ENCODE data around the gene BPI. TPM values are rescaled to one million over a fixed set of nuclear protein-coding genes. Genes with fewer than 3 reads are reported as not detected.

BPI gene
- total RNA-seq, 1 experiment from 2014 or later: not detected

DNA sequence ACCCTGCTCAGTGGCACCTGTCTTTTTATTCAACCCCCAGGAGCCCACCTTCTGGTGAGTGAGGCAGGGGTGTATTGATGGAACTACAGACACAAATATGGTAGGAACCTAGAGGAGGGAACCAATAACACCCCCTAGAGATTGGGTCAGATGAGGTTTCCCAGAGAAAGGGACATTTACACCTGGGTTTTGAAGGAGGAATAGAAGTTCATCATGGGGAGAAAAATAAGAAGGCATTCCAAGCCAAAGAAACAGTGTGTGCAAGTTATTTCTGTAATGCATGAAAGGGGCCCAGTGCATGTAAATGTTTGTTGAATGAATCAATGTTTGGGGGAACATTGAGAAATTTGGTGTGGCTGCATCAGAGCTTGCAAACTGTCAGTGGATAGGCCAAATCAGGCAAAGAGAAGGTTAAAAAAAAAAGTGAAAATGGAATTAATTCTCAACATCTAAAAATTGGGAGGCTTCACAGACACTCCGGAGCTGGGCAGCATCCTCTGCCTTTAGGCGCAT lies 32.3 kb upstream of the BPI start:
- Histone ChIP-seq H3K4me1 (ENCODE audit: control insufficient read depth, insufficient read depth, low read length) (peaks cover 8% of the 10 kb centered on the region), H3K4me3 (ENCODE audit: low read depth in 2 of 2, low read length in 2 of 2) (no peak overlapping the region), H3K9me3 (ENCODE audit: control insufficient read depth, insufficient read depth, low read depth, low read length) (no peaks in the 10 kb centered on the region), H3K27me3 (ENCODE audit: control insufficient read depth, insufficient read depth, low read length) (no peaks in the 10 kb centered on the region), H3K36me3 (ENCODE audit: control insufficient read depth, insufficient read depth, low read length) (no peaks in the 10 kb centered on the region), H3K27ac (ENCODE audit: low read length) (no peak overlapping the region)
- DNase-seq (ENCODE audit: low read depth, low spot score): no peak
- ATAC-seq: no peak
- in situ Hi-C loops (cut with HindIII; ENCODE audit: low pct_unique_long_range_greater_than_20kb, low sequenced_read_pairs): no loop called here
- TF ChIP-seq, protein P1, sequence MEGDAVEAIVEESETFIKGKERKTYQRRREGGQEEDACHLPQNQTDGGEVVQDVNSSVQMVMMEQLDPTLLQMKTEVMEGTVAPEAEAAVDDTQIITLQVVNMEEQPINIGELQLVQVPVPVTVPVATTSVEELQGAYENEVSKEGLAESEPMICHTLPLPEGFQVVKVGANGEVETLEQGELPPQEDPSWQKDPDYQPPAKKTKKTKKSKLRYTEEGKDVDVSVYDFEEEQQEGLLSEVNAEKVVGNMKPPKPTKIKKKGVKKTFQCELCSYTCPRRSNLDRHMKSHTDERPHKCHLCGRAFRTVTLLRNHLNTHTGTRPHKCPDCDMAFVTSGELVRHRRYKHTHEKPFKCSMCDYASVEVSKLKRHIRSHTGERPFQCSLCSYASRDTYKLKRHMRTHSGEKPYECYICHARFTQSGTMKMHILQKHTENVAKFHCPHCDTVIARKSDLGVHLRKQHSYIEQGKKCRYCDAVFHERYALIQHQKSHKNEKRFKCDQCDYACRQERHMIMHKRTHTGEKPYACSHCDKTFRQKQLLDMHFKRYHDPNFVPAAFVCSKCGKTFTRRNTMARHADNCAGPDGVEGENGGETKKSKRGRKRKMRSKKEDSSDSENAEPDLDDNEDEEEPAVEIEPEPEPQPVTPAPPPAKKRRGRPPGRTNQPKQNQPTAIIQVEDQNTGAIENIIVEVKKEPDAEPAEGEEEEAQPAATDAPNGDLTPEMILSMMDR (IDR thresholded peaks at IDR 0.05): no peak
- no peak for TF ChIP-seq SIN3A (IDR thresholded peaks at IDR 0.05; ENCODE audit: borderline replicate concordance, insufficient read depth, low read depth, low read length)
- TF ChIP-seq, protein P2, sequence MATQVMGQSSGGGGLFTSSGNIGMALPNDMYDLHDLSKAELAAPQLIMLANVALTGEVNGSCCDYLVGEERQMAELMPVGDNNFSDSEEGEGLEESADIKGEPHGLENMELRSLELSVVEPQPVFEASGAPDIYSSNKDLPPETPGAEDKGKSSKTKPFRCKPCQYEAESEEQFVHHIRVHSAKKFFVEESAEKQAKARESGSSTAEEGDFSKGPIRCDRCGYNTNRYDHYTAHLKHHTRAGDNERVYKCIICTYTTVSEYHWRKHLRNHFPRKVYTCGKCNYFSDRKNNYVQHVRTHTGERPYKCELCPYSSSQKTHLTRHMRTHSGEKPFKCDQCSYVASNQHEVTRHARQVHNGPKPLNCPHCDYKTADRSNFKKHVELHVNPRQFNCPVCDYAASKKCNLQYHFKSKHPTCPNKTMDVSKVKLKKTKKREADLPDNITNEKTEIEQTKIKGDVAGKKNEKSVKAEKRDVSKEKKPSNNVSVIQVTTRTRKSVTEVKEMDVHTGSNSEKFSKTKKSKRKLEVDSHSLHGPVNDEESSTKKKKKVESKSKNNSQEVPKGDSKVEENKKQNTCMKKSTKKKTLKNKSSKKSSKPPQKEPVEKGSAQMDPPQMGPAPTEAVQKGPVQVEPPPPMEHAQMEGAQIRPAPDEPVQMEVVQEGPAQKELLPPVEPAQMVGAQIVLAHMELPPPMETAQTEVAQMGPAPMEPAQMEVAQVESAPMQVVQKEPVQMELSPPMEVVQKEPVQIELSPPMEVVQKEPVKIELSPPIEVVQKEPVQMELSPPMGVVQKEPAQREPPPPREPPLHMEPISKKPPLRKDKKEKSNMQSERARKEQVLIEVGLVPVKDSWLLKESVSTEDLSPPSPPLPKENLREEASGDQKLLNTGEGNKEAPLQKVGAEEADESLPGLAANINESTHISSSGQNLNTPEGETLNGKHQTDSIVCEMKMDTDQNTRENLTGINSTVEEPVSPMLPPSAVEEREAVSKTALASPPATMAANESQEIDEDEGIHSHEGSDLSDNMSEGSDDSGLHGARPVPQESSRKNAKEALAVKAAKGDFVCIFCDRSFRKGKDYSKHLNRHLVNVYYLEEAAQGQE (IDR thresholded peaks at IDR 0.05; ENCODE audit: insufficient read depth in 1 of 2, low read depth in 2 of 2, low read length in 1 of 2): no peak
- TF ChIP-seq POLR2AphosphoS5 (IDR thresholded peaks at IDR 0.05; ENCODE audit: low read depth, low read length): no peak
- TF ChIP-seq TCF7L2 (IDR thresholded peaks at IDR 0.05; ENCODE audit: low read depth, low read length): no peak
- intact Hi-C loops (cut with micrococcal nuclease; ENCODE audit: unreplicated experiment): no loop called here
- no TSS peak for BruUV-seq (replicated peaks)
- POLR2A ChIA-PET: interaction anchor here (0.6 kb wide), 1 partner anchor 31 kb away, joined by 3 read pairs; no protein-coding TSS in a partner anchor
- CTCF ChIA-PET: no interaction called here

DNA sequence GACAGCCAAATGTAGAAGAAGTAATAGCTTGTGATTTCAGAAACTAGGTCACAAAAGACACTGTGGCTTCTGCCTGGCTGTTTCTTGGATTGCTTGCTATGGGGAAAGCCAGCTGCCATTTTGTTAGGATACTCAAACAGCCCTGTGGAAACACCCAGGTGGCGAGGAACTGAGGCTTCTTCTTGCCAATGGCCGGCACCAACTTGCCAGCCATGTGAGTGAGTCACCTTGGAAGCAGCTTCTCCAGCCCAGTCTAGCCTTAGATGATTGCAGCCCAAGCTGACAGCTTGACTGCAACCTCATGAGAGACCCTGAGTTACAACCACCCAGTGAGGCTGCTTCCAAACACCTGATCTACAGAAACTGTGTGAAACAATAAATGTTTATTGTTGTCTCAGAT lies 31.6 kb upstream of the BPI start:
- no peaks in the 10 kb centered on the region for H3K9me3 ChIP-seq (ENCODE audit: control insufficient read depth, insufficient read depth, low read depth, low read length)
- H3K36me3 ChIP-seq (ENCODE audit: control insufficient read depth, insufficient read depth, low read length): no peaks in the 10 kb centered on the region
- H3K27ac ChIP-seq (ENCODE audit: low read length): no peak overlapping the region
- ATAC-seq: no peak
- DNase-seq (ENCODE audit: low read depth, low spot score): no peak
- BruUV-seq (replicated peaks): no TSS peak
- intact Hi-C loops (cut with micrococcal nuclease; ENCODE audit: unreplicated experiment) (no loop called here), in situ Hi-C loops (cut with HindIII; ENCODE audit: low pct_unique_long_range_greater_than_20kb, low sequenced_read_pairs) (no loop called here)
- H3K27me3 ChIP-seq (ENCODE audit: control insufficient read depth, insufficient read depth, low read length): no peaks in the 10 kb centered on the region
- TF ChIP-seq POLR2AphosphoS5 (IDR thresholded peaks at IDR 0.05; ENCODE audit: low read depth, low read length) (no peak), TCF7L2 (IDR thresholded peaks at IDR 0.05; ENCODE audit: low read depth, low read length) (no peak), SIN3A (IDR thresholded peaks at IDR 0.05; ENCODE audit: borderline replicate concordance, insufficient read depth, low read depth, low read length) (no peak)
- TF ChIP-seq, protein P1 (IDR thresholded peaks at IDR 0.05): no peak
- TF ChIP-seq, protein P2 (IDR thresholded peaks at IDR 0.05; ENCODE audit: insufficient read depth in 1 of 2, low read depth in 2 of 2, low read length in 1 of 2): no peak
- H3K4me1 ChIP-seq (ENCODE audit: control insufficient read depth, insufficient read depth, low read length): peaks cover 8% of the 10 kb centered on the region
- no peak overlapping the region for H3K4me3 ChIP-seq (ENCODE audit: low read depth in 2 of 2, low read length in 2 of 2)
- CTCF ChIA-PET: no interaction called here
- POLR2A ChIA-PET: no interaction called here

Measured in Panc1 (cell line).